GM18861 (cell line): ENCODE results near the gene RIPK4.
"Not testable (repeated sequence)": the region's sequence is repeated elsewhere in the genome, so short reads cannot be mapped to it uniquely, and the experiment has no call there.

Source experiments
- ATAC-seq: cut with Tn5 transposase; IDR thresholded peaks from one replicate; pipeline ENCODE4 v1.9.1; 2021; ENCODE audit not compliant: unreplicated experiment

The RIPK4 gene

DNA sequence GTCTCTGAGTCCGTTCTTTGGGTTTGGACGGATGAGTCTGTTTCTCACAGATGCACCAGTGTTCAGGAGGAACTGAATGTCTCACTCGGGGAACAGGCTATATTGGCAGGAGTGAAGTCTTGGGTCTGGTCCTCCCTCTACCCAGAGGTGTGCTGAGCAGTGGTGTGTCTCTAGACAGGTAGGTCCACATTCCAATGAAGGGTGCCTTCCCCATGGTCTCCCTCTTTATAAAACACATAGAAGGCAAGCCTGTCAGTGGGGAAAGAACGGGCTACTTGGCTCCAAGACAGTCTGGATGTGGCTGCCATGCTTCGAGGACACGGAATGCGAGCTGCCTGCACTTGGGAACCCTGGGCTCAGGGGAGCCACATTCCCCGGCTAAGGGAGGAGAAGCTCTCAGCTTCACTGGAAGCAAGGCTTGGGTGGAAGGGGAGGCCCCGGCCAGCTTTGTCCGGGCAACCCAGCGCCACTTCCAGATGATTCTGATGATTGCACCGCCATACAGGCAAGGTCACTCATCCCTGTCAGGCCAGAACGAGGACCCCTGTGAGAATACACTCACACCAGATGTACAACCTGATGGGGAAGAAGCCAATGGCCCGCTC is 29.7 kb upstream of the RIPK4 start:
- no peak for ATAC-seq

DNA sequence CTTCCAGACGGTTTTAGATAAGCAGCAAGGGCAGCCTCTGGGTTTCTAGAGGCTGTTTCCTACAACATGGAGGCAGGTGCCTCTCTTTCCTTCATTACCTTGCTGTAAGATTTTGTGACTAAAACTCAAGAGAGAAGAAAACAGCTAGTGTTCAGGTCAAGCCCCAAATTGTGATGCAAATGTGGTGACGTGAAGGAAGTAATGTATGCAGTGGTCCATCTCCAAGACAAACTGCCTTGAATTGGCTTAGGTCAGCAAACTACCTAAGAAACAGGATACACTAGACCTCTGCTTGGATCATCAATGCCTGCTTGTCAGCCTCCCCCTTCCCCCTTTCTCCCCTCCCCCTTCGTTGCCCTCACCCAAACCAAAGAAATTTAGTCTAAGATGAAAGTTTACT is 28.9 kb upstream of the RIPK4 start:
- no peak for ATAC-seq

DNA sequence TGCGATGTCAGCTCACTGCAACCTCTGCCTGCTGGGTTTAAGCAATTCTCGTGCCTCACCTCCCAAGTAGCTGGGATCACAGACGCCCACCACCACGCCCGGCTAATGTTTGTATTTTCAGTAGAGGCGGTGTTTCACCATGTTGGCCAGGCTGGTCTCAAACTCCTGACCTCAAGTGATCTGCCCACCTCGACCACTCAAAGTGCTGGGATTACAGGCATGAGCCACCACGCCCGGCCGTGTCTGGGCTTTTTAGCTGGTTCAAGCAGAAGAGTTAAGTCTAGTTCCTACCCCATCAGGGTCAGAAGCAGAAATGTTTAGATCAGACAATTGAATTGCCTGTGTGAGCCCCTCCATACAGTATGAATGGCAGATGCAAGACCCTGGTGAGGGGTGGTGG is 27.7 kb upstream of the RIPK4 start:
- ATAC-seq = no peak

DNA sequence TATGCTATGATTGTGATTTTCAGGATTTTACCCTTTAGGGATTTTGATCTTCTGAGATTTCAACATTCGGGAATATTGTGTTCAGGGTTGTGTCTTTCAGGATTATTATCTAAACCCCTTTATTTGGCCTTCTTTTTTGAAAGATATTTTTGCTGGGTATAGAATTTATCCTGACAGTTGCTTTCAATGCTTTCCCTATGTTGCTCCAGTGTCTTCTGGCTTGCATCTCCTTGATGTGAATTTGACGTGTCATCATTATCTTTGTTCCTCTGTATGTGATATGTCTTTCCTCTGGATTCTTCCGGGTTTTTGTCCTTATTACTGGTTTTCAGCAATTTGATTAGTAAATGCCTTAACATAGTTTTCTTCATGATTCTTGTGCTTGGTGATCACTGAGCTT is 25.9 kb upstream of the RIPK4 start:
- no peak for ATAC-seq

DNA sequence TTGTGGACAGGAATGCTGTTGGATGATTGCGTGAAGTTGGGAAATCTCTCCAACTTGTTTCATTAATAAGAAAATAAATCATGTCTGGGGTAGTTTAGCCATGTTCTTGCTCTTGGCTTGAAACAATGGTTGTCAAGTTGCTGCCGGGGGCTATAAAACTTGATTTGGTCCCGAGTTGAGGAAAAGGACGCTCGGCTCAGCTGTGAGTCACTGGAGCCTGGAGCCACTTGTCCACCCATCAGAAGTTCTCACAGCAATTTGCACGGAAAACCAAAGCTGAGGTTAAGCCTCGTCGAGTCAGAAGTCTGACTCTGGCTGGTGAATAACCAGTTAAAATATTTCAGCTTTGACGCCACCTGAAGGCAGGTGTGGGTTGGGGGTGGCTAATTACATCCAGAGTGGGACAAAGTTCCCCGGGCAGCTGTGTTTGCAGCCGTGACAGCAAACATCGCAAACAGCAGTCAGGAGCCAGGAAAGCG is 19.7 kb upstream of the RIPK4 start:
- no peak for ATAC-seq

DNA sequence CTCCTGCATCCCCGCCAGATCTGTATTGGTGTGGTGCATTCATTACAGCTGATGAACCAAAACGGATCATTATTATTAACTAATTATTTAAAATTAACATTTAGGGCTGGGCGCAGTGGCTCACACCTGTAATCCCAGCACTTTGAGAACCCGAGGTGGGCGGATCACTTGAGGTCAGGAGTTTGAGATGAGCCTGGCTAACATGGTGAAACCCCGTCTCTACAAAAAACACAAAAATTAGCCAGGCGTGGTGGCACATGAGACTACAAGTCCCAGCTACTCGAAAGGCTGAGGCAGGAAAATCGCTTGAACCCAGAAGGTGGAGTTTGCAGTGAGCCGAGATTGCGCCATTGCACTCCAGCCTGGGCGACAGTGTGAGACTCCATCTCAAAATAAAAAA is 18.4 kb upstream of the RIPK4 start:
- ATAC-seq = not testable (repeated sequence)

DNA sequence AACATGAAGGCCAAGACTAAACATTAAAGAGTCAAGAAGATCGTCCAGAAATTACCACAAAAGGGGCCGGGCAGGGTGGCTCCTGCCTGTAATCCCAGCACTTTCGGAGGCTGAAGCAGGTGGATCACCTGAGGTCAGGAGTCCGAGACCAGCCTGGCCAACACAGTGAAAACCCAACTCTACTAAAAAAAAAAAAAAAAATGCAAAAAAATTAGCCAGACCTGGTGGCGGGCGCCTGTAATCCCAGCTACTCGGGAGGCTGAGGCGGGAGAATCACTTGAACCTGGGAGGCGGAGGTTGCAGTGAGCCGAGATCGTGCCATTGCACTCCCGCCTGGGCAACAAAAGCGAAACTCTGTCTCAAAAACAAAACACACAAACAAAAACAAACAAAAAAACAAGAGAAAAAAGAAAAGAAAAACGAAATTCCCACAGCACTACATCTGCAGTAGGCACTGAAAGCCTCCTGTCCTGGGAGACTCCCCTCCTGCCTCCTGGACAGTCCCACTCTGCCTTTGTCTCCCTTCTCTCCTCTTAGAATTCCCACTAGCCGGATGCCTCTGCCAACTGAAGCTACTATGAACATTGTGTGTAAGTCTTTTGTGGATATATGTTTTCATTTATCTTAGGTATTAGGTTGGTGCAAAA is 17.7 kb upstream of the RIPK4 start:
- ATAC-seq = no peak

DNA sequence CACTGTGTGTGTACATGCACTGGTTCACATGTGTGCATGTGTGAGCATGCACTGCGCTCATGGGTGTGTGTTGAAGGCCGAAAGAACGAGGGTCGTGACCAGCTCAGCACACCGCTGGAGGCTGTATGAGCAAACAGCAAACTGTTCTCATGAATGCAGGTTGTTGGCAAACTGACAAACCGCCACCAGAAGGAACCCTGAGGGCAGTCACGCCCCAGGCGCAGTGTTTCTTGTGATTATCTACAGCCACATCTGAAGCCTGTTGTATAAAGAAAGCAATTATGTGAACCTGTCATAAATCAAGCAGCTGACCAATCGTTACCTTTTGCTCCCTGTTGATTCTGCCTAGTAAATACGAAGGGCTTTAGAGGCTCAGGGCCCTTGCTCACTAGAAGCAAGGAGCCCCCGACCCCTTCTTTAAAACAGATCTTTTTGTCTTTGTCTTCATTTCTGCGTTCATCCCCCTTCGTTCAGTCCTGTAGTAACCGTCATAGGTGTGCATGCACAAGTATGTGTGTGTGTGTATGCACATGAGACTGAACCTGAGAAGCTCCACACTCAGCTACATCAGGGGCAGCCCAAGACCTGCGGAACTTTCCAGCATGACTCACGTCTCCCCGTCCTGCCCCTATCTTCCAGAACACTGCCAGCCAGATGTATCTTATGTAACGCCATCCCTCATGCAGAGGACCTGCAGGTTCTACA is 16.8 kb upstream of the RIPK4 start:
- ATAC-seq = no peak

DNA sequence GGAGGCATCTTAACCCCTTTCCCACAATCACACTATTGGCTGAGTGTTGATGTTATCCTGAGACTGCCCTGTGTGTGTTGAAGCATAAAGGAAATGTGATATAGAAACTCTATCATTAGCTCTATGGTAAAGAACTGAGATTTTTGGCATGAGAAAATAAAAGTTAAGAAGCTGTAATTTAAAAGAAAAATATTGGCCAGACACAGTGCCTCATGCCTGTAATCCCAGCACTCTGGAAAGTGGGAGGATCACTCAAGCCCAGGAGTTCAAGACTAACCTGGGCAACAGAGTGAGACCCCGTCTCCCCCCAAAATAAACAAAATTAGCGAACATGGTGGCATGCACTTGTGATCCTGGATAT is 14.2 kb upstream of the RIPK4 start:
- ATAC-seq = no peak

DNA sequence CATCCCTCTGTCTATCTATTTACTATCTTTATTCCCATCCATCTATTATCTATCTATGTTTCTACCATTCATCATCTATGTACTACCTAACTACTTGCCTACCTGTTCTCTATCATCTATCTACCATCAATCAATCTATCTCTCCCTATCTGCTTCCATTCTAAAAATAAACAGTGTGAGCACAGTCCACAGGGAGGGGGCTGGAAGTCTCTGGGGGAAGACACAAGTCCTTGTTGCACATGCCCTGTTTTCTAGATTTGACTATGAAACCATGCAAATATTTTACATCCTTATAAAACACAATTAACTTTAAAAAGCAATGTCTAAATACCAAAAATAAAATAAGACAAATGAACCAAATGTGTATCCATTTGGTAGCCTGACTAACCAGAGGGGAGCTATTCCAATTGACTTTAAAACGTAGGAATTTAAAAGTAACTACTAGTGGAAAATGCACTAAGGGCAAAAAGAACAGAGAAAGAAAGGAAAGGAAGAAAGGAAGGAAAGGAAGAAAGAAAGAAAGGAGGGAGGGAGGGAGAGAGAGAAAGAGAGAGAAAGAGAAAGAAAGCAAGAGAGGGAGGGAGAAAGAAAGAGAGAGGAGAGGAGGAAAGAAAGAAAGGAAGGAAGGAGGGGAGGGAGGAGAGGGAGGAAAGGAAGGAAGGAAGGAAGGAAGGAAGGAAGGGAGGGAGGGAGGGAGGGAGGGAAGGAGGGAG is 13.6 kb upstream of the RIPK4 start:
- no peak for ATAC-seq

DNA sequence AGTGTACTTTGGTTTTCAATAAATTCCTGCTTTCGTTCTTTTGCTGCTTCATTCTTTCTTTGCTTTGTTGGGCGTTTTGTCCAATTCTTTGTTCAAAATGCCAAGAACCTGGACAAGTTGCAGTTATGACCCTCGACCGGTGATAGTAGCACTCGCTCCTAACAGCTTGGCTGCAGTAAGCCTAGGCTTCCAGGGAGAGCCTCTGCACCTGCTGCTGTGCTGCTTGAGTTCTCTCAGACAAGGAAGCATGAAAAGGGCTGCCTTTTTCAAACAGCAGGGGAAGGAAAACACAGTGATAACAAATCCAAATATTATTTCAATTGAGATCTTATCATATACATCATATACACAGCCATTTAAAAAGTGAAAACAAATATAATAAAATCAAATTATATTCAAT is 12.8 kb upstream of the RIPK4 start:
- ATAC-seq = no peak

DNA sequence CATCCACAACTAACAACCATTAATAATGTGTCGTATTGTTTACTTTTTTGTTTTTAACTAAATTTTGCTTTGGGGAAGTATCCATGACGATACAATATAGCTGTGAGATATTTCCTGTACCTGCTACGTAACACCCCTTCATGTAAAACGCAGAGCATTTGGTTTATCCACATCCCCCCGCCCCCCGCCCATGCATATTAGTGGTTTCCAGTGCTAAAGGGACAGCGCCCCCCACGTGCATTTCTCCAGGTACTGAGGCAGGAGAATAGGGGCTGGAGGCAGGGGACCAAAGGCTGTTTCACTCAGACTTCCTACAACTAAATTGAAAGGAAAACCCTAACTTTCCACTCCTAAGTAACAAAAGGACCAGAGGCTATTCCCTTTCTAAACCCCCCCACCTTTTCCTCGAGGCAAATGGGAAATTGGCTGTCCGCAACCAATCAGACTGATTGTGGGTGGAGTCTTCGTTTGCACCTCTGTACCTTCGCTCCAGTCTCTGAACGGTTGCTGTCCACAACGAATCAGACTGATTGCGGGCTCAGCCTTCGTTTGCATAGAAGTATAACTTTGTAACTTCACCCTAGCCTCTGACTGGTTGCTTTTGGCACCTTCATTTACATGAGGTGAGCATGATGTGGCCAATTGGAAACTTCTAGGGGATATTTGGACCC is 12.2 kb upstream of the RIPK4 start:
- no peak for ATAC-seq

DNA sequence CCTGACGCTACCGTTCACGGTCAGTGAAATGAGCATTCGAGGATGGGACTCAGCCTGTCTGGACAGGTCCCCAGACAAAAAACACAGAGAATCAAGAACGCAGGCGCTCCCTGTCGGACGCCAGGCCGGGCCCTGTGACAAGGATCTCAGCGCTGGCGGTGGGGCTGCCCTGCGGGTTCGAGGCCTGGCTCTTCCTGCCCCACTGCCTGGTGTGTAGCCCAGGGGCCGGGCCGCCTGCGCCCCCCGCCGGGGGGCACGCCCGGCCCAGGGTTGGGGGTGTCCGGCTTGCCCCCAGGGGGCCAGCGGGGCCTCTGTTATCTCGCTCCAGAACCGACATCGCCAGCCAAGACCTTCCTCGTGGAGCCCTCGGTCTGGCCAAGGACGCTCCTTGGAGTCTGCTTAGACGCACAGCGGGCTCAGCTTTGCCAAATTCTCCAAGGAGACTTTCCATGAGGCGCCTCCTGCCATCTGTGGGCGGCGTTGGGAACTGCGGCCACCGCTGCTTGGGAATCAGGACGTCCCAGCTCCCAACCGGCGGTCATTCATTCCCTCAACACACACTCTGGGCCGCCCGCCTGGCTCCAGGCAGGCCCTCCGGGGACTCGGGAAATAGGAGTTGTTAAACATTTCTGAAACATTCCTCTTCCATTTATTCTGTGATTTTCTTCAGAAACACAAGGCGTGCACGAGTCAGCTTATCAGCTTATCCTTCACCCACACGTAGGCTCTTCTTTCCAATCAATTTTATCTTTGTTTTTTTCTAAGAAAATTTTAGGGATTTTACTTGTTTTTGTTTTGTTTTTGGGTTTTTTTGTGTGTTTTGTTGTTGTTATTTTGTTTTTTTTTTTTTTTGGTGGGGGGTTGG is 11.3 kb upstream of the RIPK4 start:
- no peak for ATAC-seq

DNA sequence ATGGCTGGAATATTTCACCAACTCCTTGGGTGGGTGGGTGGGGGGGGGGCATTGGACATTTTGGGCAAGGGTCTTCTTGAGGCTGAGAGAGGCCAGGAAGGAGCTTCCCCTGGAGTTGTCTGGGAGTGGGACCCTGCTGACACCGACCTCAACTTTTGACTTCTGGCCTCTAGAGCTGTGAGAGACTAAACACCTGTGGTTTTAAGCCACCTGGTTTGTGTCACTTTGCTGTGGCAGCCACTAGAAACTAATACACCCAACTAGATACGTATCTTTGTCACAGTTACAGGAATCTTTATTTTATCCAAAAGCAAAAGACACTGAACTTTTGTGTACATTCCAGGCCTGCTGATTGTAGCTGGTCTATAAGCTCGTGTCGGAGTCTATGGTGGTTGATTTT is 9.9 kb upstream of the RIPK4 start:
- ATAC-seq = no peak

DNA sequence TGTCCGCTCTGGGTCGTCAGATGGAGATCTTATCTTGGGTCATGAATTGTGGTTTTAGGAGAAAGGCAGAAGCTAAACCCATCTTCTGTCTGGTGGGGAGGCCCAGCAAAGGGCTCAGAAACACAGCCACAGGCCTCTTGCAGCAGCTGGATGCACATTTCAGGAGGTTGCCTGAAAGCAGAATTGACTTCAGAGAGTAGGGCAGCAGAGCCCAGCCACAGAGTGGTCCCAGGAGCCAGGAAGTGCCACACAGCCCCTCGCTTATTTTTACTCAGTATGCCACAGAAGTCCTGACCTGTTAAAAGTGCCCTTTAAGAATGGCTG is 8.3 kb upstream of the RIPK4 start:
- ATAC-seq = no peak

DNA sequence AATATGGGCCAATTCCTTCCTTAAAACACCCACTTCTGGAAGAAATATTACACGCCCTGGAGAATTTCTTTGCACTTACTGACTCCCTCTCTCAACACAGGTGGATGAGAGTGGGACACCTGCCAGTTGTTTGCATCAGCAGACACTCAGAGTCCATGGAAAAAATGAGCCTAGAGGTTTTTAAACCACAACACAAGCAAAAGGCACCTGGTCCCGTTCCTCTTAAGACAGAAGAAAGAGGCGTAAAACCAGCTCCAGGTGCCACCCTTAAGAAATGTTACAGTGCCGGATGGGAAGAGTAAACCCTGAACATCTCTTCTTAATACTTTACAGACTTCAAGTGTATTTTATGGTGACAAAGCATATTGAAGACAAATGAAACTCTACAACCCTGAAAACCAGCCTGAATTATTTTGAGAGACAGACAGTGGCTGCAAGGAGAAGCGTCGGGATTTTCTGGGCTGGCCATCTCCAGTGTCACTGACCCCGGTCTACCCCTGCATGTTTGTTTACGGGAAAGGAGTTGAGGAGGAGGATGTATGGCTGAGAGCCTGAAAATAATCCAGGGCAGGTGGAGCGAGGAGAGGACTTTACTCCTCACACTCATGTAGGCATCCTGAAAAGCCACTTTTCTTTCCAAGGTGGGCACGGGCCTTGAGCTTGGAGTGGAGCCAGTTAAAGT is 7.8 kb upstream of the RIPK4 start:
- no peak for ATAC-seq

DNA sequence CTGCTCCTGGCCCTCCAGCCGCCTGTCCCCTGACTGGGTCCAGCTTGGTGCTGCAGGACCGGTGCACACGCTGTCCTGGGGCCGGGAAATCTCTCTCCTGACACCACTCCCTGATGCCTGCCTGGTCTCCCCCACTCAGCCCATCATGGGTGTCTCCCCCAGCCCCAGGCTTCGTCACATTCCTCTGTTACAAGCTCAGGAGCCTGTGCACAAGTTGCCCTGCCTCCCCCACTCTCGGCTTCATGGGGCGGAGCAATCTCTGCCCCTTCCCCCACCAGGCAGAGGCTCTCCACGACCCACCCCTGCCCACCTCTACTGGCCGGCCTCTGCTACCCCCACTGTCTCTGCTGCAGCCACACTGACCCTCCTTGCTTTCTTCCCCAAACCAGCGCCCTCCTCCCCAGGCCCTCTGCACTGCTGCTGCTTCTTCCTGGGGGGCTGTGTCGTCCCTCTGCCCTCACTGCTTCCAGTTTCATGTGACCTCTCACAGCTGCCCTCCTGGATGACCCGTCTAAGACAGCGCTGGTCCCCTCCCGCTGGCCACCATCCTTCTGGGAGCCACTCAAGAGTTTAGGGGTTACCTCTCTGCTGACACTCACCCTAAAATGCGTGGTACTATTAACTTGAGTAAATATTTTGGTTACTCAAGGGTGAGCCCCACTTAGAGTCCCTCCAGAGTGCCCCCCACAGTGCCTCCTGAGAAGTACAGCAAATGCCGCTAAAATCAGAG is 5.7 kb upstream of the RIPK4 start:
- ATAC-seq = no peak

DNA sequence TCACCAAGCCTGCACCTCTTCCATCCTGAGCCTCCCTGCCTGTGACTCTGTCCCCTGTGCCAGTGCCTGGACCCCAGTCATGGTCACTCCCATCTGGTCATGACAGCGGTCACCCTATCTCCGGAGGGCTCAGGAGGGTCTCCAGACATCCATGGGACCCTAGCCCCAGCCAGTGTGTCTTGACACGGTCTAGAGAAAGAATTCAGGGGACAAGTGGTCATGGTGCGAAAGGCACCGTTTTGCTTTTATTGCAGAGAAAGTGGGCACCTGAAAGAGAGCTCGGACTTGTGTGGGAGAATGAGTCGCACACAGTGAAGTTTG is 4.7 kb upstream of the RIPK4 start:
- ATAC-seq = no peak

DNA sequence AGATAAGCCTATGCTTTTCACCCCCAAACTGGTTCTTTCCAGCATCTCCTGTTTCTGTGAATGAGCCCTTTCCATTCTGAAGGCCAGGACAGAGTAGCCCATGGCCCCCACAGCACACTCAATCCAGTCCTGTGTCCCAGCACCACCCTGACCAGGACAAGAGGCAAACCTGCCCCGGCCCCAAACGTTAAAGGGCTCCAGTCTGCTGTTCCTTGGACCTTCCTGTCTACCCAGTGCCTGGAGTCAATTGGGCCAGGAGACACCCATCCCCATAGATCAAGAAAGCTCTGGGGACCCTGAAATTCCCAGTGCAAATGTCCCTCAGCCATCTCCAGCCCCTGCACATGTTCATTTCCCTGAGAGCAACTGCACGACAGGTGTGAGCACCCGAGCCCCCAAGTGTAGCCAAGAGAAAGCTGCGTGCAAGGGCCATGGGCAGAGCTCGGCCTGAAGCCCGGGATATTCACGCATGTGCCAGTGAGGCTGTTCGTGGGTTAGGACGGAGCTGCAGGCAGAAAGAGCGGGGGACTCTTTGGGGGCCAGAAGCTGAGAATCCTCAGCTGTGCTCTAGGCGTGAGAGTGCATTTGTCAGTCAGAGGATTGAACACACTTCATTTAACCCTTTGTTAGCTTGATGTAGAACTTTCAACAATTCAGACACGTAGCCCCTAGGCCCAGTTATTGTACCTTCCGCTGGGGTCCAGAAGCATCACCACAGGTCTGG is 4.2 kb upstream of the RIPK4 start:
- ATAC-seq = no peak
